Measurements from ENCODE around the gene AZIN2. TPM values are rescaled to one million over a fixed set of nuclear protein-coding genes. Genes with fewer than 3 reads are reported as not detected.
A peak's percentile ranks its signal among the peaks of the same experiment; 100 is the strongest.

AZIN2 gene
- total and polyA plus RNA-seq, 2 of the 8 experiments (the other 6 are each of a cell fraction or from before 2014, with no cell fraction given), result 0.22 to 0.91 TPM

DNA sequence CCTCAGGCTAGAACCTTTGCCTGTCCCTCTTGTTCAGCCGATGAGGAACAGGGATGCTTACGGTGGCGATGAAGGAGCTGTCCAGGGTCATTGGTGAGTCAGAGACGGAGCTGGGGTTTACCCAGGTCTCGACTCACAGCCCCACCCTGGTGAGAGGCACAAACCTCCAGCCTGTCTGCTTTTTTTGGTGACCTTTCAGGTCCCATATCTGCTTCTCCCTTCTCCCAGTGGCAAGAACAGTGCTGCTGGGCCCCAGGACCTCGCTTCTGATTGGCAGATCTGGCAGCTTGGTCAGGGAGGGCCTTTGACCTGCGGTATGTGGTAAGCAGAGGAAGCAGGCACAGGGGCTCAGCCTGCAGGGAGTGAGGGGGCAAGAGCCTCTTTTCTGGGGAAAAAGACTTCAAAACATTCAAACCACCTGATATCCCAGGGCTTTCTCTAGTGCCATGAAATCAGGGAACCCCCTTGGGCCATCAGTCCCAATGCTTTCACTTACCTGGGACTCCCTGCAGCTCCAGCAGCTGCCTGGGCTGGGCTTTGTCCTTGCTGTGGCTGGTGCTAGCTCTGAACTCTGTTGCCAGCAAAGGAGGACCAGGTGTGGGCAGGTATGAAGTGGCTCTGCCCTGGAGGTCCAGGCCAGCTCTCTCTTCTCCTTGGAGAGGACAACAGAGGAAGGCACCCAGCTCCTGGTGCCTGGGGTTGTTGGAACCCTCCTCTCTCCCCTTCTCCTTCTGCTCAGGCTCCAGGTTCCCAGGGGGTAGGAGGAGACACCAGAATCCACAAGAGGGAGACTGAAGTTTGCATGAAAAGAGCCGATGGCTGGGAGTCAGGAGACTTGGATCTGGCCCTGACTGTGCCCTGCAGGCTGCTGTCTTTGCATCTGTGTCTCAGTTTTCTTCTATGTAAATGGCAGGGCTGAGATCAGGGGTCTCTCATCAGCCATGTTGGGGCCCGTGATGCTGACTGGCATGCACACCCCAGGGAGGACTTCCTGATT lies 59.5 kb downstream of the AZIN2 start:
- Histone ChIP-seq H4K5ac (ENCODE audit: insufficient read length, low read depth, low read length) (no peak overlapping the region), H3K14ac (ENCODE audit: insufficient read length) (no peak overlapping the region), H4K20me1 (replicated peaks in 1 of 2; ENCODE audit: control insufficient read depth in 1 of 2, insufficient read depth in 2 of 2, low read length in 2 of 2) (no peaks in the 10 kb centered on the region), H2AFZ (ENCODE audit: low read length) (no peak overlapping the region), H3K79me2 (ENCODE audit: control insufficient read depth in 1 of 2, insufficient read depth in 2 of 2, low read length in 2 of 2) (no peaks in the 10 kb centered on the region), H2BK120ac (replicated peaks; ENCODE audit: low read depth, low read length) (no peak overlapping the region), H2BK12ac (ENCODE audit: low read depth, low read length) (peak overlapping the region; percentile 76; the same call in 1 of the 2 replicates), H3K27ac (ENCODE audit: low read depth, low read length) (no peak overlapping the region), H3K36me3 (ENCODE audit: control insufficient read depth in 2 of 4, insufficient read depth in 4 of 4, low read length in 3 of 4) (no peaks in the 10 kb centered on the region), H3K23me2 (ENCODE audit: low read depth, low read length) (no peaks in the 10 kb centered on the region; the same call in 1 of the 2 replicates), H3K4me2 (ENCODE audit: insufficient read depth in 1 of 2, low read depth in 2 of 2, low read length in 2 of 2) (peak overlapping the region in 1 of 2 experiments; percentile 6; a peak in 2 of 4 replicates), H4K91ac (replicated peaks; ENCODE audit: insufficient read length, low read length) (peak overlapping the region; percentile 14), H3K18ac (ENCODE audit: extremely low read depth, low read length) (peak overlapping the region; percentile 79), H3K9ac (replicated peaks in 1 of 4; ENCODE audit: extremely low read depth in 1 of 4, low read depth in 3 of 4, low read length in 3 of 4) (no peak overlapping the region), H3K4me3 (ENCODE audit: extremely low read depth in 1 of 4, insufficient read depth in 2 of 4, low read depth in 3 of 4, low read length in 4 of 4) (no peak overlapping the region), H3K23ac (ENCODE audit: insufficient read length) (no peak overlapping the region), H3K9me3 (ENCODE audit: insufficient read depth in 2 of 2, low read depth in 1 of 2, low read length in 1 of 2) (no peaks in the 10 kb centered on the region), H3K27me3 (replicated peaks in 1 of 4; ENCODE audit: control insufficient read depth in 3 of 4, extremely low read depth in 1 of 4, insufficient read depth in 3 of 4, low read length in 3 of 4) (no peaks in the 10 kb centered on the region; a peak in 1 of 7 replicates), H4K8ac (ENCODE audit: extremely low read depth, insufficient read depth, low read length) (no peak overlapping the region), H2BK5ac (ENCODE audit: low read depth, low read length) (peak overlapping the region; percentile 79), H2AK5ac (ENCODE audit: low read depth, low read length) (no peak overlapping the region; the same call in 1 of the 2 replicates), H3K4me1 (replicated peaks in 1 of 4; ENCODE audit: control insufficient read depth in 3 of 4, insufficient read depth in 4 of 4, low read length in 3 of 4) (peaks cover 6 to 23% (median 11%) of the 10 kb centered on the region in 4 experiments), H3K79me1 (ENCODE audit: low read depth, low read length) (no peaks in the 10 kb centered on the region), H3K56ac (replicated peaks; ENCODE audit: insufficient read length, low read depth, low read length) (no peak overlapping the region), H2BK15ac (ENCODE audit: low read length) (0 out of 2 replicates have a peak overlapping the region, but pooled peaks have one; percentile 35), H2BK20ac (ENCODE audit: low read length) (peak overlapping the region; percentile 64; the same call in 1 of the 2 replicates), H3K4ac (replicated peaks; ENCODE audit: insufficient read length, low read depth, low read length) (no peak overlapping the region)
- ChIA-PET POLR2A (ENCODE audit: partially characterized antibody) (interaction anchor here (1.0 to 4.0 kb wide), 4 partner anchors 11 to 28 kb away, joined by 3 to 23 read pairs (median 4); no protein-coding TSS in a partner anchor), CTCF (ENCODE audit: partially characterized antibody) (interaction anchor here (0.6 to 5.5 kb wide), 20 partner anchors 11 to 441 kb away, joined by 3 to 47 read pairs (median 3); no protein-coding TSS in a partner anchor)
- 64% methylated on average over 9 of the region's 9 CpGs; no CpG with 5 or more reads in 1 of the 2 experiments for WGBS, 2 experiments (ENCODE audit: extremely low coverage in 1 of 2, insufficient coverage in 1 of 2, insufficient read length in 1 of 2, insufficient replicate concordance in 2 of 2, low coverage in 1 of 2, low lambda C conversion rate in 2 of 2, missing lambda C conversion rate in 1 of 2)
- FAIRE-seq, result no peak
- DNase-seq (ENCODE audit: low read depth in 1 of 2, low spot score in 2 of 2), result peak in 1 of 2 experiments; percentile 60

All from H1 (cell line).